Vagina (tissue), 2 donors: ENCODE results near the gene NDUFS8. TPM values are rescaled to one million over a fixed set of nuclear protein-coding genes. Genes with fewer than 3 reads are reported as not detected.

Experiments
- DNase-seq, 2 donors: peaks; one replicate each; pipeline ENCODE4 v3.0.0-alpha.2; 2017; ENCODE audit errors: extremely low spot score in 2 of 2
- H3K27ac ChIP-seq: fragments of 200-600 bp; sonication (generic); one replicate; pipeline ENCODE4 v1.5.1; 2019
- H3K27me3 ChIP-seq: fragments of 200-600 bp; sonication (generic); one replicate; pipeline ENCODE4 v1.5.1; 2019
- H3K36me3 ChIP-seq, 2 donors: fragments of 200-600 bp; sonication (generic); one replicate each; pipeline ENCODE4 v1.5.1; 2017 to 2019
- H3K4me1 ChIP-seq: fragments of 200-600 bp; sonication (generic); one replicate; pipeline ENCODE4 v1.5.1; 2019
- H3K4me3 ChIP-seq, 2 donors: fragments of 200-600 bp; sonication (generic); 1 replicate in 1 of 2; 2 replicates in 1 of 2; pipeline ENCODE4 v1.5.1; 2016 to 2019
- H3K9me3 ChIP-seq: fragments of 200-600 bp; sonication (generic); one replicate; pipeline ENCODE4 v1.5.1; 2019
- CTCF ChIP-seq, 3 experiments: fragments of 450-650 bp in 2 of 3; fragments of 200-600 bp in 1 of 3; sonication (generic) in 1 of 3; IDR thresholded peaks; one replicate each; pipeline ENCODE4 v1.5.1; 2017 to 2019; ENCODE audit warnings: antibody characterized with exemption in 3 of 3, mild to moderate bottlenecking in 2 of 3, moderate library complexity in 2 of 3
- POLR2A ChIP-seq, 2 donors: fragments of 450-650 bp; IDR thresholded peaks; one replicate each; pipeline ENCODE4 v1.6.1; 2017; ENCODE audit warnings: antibody characterized with exemption in 2 of 2, mild to moderate bottlenecking in 2 of 2, moderate library complexity in 2 of 2
- POLR2AphosphoS5 ChIP-seq, 2 donors: sonication (generic); formaldehyde crosslinking; IDR thresholded peaks; one replicate each; pipeline ENCODE4 v1.9.0; 2017; ENCODE audit warnings: antibody characterized with exemption in 2 of 2, mild to moderate bottlenecking in 2 of 2, low read depth in 1 of 2; ENCODE audit not compliant: insufficient read depth in 1 of 2
- intact Hi-C: fragments of 100-400 bp; cut with DNase I; formaldehyde crosslinking; loops from one replicate; pipeline ENCODE4 v1.15.1; 2023
- total RNA-seq: library from RNA; depleted of rRNA; stranded (reverse); fragments of >200 nt; gene quantifications from one replicate; pipeline ENCODE4 v1.2.3, GENCODE V29; 2016

NDUFS8 gene
- total RNA-seq, 1 donor from 2014 or later, result 118 TPM

- Histone ChIP-seq H3K27me3 (no peaks in the 10 kb centered on the region), H3K36me3 (peaks cover 0 to 28% of the 10 kb centered on the region in 2 donors), H3K27ac (no peak overlapping the region), H3K4me1 (peaks cover 20% of the 10 kb centered on the region), H3K9me3 (no peaks in the 10 kb centered on the region), H3K4me3 (no peak overlapping the region)
- intact Hi-C loops, result no loop called here
- TF ChIP-seq CTCF (IDR thresholded peaks at IDR 0.05) (no peak), POLR2A (IDR thresholded peaks at IDR 0.05) (no peak), POLR2AphosphoS5 (IDR thresholded peaks at IDR 0.05; ENCODE audit: insufficient read depth in 1 of 2, low read depth in 1 of 2) (no peak)
- DNase-seq, result no peak
Observed at GRCh38 chr11:68047437-68048290, 17.2 kb downstream of the NDUFS8 start.

DNA sequence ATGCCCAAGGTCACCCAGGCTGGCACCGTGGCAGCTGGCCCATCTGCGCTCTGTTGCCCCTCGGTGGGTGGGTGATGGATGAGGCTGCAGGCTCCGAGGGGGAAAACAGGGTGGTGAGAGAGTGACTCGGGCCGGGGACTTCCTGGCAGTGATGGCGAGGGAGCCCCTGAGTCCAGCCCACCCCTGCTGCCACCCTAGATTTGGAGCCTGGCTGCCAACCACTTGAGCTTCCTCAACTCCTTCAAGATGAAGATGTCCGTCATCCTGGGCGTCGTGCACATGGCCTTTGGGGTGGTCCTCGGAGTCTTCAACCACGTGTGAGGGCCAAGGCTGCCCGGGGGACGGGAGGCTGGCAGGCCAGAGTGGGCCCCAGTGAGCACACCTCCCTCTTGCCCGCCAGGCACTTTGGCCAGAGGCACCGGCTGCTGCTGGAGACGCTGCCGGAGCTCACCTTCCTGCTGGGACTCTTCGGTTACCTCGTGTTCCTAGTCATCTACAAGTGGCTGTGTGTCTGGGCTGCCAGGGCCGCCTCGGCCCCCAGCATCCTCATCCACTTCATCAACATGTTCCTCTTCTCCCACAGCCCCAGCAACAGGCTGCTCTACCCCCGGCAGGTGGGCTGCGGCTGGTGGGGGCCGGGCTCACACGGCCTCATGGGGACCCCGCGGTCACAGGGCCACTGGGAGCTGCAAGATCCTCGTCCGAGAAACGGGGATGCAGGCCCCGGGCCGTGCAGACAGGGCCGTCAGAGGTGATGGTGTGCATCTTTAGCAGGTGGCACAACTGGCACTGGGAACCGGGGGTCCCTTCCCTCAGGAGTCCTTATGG is 18.4 kb downstream of the NDUFS8 start:
- H3K27me3 ChIP-seq, result no peaks in the 10 kb centered on the region
- TF ChIP-seq POLR2AphosphoS5 (IDR thresholded peaks at IDR 0.05; ENCODE audit: insufficient read depth in 1 of 2, low read depth in 1 of 2) (no peak), CTCF (IDR thresholded peaks at IDR 0.05) (no peak), POLR2A (IDR thresholded peaks at IDR 0.05) (no peak)
- intact Hi-C loops, result no loop called here
- peaks cover 0 to 28% of the 10 kb centered on the region in 2 donors for H3K36me3 ChIP-seq
- DNase-seq, result no peak
- no peaks in the 10 kb centered on the region for H3K9me3 ChIP-seq
- H3K27ac ChIP-seq, result no peak overlapping the region
- H3K4me3 ChIP-seq, result no peak overlapping the region
- peaks cover 9% of the 10 kb centered on the region for H3K4me1 ChIP-seq

DNA sequence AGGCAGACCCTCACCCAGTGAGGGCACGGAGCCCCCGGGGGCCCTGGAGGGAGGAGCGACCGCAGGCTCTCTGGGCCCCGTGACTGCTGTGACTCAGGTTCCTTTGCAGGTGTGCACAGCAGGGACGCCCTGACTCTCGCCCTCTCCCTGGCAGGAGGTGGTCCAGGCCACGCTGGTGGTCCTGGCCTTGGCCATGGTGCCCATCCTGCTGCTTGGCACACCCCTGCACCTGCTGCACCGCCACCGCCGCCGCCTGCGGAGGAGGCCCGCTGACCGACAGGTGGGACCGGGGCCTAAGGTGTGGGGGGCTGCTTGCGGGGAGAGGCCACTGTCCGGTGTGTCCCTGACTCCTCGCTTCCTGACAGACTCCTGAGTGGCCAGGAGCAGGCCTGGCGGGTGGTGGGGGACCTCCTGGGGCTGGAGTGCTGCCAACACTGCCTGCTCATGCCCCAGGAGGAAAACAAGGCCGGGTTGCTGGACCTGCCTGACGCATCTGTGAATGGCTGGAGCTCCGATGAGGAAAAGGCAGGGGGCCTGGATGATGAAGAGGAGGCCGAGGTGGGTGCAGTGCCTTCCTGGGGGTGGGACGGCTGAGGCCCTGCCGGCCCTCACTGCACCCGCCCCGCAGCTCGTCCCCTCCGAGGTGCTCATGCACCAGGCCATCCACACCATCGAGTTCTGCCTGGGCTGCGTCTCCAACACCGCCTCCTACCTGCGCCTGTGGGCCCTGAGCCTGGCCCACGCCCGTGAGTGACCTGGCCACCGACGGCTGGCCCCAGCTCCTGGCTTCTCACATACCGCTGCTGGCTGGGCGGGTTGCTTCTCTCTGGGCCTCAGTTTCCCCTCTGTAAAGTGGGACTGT is 19.3 kb downstream of the NDUFS8 start:
- peaks cover under 1% of the 10 kb centered on the region for H3K4me1 ChIP-seq
- intact Hi-C loops, result no loop called here
- peaks cover 0 to 25% of the 10 kb centered on the region in 2 donors for H3K36me3 ChIP-seq
- no peaks in the 10 kb centered on the region for H3K27me3 ChIP-seq
- no peak for TF ChIP-seq POLR2A (IDR thresholded peaks at IDR 0.05)
- TF ChIP-seq POLR2AphosphoS5 (IDR thresholded peaks at IDR 0.05; ENCODE audit: insufficient read depth in 1 of 2, low read depth in 1 of 2), result no peak
- no peak for TF ChIP-seq CTCF (IDR thresholded peaks at IDR 0.05)
- no peak overlapping the region for H3K27ac ChIP-seq
- H3K4me3 ChIP-seq, result no peak overlapping the region
- no peak for DNase-seq
- no peaks in the 10 kb centered on the region for H3K9me3 ChIP-seq

DNA sequence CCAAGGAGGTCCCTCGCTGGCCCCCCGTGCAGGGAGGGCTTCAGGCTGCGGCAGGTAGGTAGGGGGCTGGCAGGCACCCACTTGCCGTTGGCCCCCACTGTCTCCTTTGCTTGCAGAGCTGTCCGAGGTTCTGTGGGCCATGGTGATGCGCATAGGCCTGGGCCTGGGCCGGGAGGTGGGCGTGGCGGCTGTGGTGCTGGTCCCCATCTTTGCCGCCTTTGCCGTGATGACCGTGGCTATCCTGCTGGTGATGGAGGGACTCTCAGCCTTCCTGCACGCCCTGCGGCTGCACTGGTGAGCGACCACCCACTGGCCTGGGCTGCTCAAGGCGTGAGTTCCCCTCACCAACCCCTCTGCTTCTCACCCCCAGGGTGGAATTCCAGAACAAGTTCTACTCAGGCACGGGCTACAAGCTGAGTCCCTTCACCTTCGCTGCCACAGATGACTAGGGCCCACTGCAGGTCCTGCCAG is 19.9 kb downstream of the NDUFS8 start:
- intact Hi-C loops, result no loop called here
- no peak overlapping the region for H3K4me3 ChIP-seq
- H3K27me3 ChIP-seq, result no peaks in the 10 kb centered on the region
- no peak for DNase-seq
- peaks cover 0 to 21% of the 10 kb centered on the region in 2 donors for H3K36me3 ChIP-seq
- TF ChIP-seq CTCF (IDR thresholded peaks at IDR 0.05), result no peak
- TF ChIP-seq POLR2A (IDR thresholded peaks at IDR 0.05), result no peak
- no peak for TF ChIP-seq POLR2AphosphoS5 (IDR thresholded peaks at IDR 0.05; ENCODE audit: insufficient read depth in 1 of 2, low read depth in 1 of 2)
- no peaks in the 10 kb centered on the region for H3K9me3 ChIP-seq
- H3K4me1 ChIP-seq, result no peaks in the 10 kb centered on the region
- no peak overlapping the region for H3K27ac ChIP-seq
